OCI-LY1 (cell line): ENCODE data around the gene GRIK2.

Source experiments
- CTCF ChIP-seq: fragments of 200-600 bp; sonication (generic), shearing (Covaris generic); IDR thresholded peaks from 2 replicates; pipeline ENCODE4 v1.5.1; 2017; ENCODE audit warnings: mild to moderate bottlenecking, antibody characterized with exemption, low read length, moderate library complexity, mixed read lengths
- EZH2 ChIP-seq: fragments of 200-600 bp; sonication (generic), shearing (Covaris generic); IDR thresholded peaks from 2 replicates; pipeline ENCODE4 v1.8.0; 2017; ENCODE audit warnings: borderline replicate concordance, mixed run types, mild to moderate bottlenecking, antibody characterized with exemption, low read length, moderate library complexity, mixed read lengths

DNA sequence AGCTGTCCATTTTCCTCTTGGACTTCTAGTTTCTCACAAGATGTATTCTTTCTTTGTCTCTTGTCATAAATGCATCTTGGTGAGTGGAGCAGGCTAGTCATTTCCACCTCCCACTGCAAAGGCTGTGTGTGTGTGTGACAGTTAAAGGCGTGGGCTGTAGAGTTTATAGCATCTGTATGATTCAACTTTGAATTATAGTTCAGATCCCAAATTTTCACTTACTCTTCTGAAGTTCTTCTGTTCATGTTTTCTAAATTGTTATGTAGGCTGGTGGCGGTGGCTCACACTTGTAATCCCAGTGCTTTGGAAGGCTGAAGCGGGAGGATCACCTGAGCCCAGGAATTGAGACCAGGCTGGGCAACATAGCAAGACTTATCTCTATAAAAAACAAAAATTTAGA is 44.7 kb upstream of the GRIK2 start:
- TF ChIP-seq CTCF (no peak), EZH2 (no peak)
